ENCODE results near the gene ZNF311.
A peak's percentile ranks its signal among the peaks of the same experiment; 100 is the strongest.

Gene ZNF311
- 0.23 to 1.9 (median 0.86) reads per million in 18 experiments for total RNA-seq

DNA sequence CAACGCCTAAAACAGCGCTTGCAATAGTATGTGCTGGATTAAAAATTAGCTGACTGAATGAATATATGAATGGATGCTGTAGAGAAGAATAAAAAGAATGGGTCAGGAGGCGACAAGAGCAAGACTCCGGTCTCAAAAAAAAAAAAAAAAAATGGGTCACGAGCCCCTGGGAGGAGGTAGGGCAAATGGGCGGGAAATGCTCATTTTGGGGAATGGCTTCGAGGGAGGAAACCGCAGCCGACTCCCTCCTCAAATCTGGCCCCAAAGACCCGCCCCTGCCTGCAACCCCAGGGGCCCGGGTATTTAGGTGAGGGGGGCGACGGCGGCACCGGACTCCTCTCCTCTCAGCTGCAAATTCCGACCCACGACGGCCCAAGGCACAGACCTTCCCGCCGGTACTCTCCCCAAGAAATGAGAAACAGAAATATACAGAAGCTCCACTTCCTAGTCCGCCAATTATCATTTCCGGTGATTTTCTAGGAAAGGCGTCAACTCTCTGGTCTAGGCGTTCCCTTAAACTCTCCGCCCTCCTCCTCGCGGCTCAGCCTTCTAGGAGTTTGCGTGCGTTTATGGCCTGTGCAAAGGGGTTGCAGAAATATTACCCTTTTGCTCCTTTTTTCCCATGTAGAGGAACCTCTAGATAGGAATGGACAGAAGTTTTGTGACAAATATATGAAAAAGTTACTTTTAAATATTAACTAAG, at the start of gene ZNF311:
TSS of gene ZNF311 (minus strand) at position 133 of the 703 bp plus-strand sequence. CDS start 1,361 bp downstream, outside the sequence.
- peak; percentile 80 to 86 for DNase-seq

DNA sequence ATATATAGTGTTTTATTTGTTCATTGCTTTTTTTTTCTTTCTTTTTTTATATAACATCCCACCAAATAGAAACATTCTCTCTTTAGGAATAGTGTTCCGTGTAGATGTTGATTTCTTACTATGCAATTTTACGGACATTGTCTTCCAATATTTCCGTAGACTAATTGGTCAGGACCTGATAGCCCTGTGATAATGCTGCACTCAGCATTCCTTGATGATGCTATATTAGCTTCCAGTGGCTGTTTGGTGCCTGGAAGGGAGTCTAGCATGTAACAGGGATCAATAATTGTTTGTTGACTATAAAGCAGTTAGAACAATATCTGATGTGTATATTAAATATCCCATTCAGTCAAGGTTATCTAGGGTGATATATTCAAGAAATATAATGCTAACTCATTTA, 46.6 kb upstream of the ZNF311 start:
- DNase-seq = no peak

DNA sequence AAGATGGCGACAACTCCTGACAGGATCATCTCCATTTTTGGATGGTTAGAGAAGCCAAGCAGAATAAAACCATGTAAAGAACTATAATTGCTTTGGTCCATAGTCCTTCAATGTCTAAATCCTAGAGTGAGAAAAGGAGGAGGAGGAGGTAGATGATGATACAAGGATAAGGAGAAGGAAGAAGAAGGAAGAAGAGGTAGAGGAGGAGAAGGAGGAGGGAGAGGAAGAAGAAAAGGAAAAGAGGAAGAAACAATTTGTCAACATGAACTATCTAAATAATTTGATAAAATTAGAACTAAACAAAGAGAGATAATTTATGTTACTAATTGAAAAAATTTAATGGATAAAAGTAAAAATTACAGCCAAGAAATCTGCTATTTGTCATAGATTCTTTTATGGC, 40.0 kb upstream of the ZNF311 start, which contains the start of gene OR2W1:
TSS of gene OR2W1 (minus strand) at position 101 of the 400 bp plus-strand sequence. CDS start at position 101, 0 bp downstream.
- DNase-seq = no peak

DNA sequence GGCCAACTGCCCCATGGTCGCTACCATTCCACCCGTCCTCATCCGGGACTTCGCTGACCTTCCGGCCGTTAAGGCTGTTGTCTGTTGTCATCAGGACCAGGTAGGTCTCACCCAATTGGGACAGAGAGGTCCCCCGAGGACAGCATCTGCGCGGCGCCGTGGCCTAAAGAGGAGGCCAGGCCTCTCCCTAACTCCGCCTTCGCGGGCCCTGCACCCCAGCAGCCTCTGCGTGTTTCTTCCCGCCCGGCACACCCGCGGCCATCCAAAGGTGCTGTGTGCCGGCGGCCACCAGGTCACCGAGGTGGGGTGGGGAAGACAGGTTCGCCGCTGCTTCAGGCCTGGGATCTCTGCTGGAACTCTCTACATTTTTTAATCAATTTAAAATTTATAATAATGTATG, 30.8 kb upstream of the ZNF311 start:
- no peak for DNase-seq

DNA sequence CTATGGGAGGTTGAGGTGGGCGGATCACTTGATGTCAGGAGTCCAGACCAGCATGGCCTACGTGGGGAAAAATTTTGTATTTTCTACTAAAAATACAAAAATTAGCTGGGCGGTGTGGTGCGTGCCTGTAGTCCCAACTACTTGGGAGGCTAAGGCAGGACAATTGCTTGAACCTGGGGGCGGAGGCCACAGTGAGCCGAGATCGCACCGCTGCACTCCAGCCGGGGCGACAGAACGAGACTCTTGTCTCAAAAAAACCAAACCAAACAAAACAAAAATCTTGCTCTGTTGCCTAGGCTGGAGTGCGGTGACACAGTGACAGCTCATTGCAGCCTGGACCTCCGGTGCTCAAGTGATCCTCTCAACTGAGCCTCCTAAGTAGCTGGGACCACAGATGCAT, 23.7 kb upstream of the ZNF311 start:
- DNase-seq = no peak

DNA sequence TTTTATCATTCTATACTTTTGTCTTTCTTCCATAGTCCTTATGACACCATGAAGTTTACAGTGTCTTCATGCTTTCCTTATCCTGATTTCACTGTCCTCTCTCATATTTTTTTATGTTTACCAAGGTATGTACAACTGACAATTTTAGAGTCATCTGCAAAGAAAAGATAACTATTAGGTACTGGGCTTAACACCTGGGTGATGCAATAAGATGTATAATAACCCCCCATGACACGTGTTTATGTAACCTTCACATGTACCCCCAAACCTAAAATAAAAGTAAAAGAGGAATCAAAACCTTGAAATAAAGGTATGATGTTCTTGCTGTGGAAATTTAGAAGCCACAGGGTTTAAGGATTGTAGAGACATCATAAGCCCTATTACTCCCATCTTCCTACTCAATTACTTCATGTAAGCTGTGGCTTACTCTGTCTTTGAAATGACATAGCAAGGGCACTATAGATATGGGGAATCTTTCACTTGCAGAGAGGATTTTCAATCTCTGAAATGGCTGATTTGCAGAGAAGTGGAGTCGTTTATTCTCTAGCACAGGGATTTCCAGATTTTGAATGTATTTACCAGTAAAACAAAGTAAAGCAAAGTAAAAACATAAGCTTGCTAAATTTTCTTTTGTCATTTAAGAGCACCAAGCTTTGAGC, 20.9 kb upstream of the ZNF311 start:
- no peak for DNase-seq

DNA sequence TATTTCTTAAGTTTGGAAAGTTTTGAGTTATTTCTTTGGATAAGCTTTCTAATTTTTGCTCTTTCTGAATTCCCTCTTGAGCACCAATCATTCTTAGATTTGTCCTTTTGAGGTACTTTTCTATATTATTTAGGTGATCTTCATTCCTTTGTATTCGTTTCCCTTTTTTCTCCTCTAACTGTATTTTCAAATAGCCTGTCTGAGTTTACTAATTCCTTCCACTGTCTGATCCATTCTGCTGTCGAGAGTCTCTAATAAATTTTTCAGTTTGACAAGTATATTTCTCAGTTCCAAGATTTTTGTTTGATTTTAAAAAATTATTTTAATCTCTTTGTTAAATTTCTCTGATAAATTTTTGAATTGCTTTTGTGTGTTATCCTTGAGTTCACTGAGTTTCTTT, 16.3 kb upstream of the ZNF311 start:
- no peak for DNase-seq

DNA sequence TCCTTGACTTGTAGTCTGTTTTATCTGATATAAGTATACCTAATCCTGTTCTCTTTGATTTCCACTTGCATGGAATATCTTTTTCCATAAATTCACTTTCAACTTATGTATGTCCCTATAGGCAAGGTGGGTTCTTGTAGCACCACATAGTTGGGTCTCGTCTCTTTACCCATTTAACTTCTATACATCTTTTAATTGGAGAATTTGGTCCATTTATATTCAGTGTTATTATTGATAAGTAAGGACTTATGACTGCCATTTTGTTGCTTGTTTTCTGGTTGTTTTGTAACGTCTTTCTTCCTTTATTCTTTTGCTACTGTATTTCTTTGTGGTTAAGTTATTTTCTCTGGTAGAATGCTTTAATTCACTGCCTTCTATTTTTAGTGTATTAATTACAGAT, 14.5 kb upstream of the ZNF311 start:
- no peak for DNase-seq

DNA sequence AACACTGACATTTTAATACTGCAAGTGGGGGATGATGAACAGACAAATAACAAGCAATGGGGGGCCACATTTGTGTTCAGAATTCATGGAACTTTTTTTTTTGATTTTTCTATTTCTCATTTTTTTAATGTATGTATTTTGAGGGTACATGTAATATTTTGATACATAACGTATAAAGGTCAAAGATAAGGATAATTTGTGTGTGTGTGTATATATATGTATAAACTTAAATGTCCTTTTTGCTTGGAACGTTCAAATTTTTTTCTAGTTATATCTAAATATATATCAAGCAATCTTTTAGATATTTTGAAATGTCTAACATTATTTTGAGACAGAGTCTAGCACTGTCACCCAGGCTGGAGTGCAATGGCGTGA, 12.3 kb upstream of the ZNF311 start:
- no peak for DNase-seq

DNA sequence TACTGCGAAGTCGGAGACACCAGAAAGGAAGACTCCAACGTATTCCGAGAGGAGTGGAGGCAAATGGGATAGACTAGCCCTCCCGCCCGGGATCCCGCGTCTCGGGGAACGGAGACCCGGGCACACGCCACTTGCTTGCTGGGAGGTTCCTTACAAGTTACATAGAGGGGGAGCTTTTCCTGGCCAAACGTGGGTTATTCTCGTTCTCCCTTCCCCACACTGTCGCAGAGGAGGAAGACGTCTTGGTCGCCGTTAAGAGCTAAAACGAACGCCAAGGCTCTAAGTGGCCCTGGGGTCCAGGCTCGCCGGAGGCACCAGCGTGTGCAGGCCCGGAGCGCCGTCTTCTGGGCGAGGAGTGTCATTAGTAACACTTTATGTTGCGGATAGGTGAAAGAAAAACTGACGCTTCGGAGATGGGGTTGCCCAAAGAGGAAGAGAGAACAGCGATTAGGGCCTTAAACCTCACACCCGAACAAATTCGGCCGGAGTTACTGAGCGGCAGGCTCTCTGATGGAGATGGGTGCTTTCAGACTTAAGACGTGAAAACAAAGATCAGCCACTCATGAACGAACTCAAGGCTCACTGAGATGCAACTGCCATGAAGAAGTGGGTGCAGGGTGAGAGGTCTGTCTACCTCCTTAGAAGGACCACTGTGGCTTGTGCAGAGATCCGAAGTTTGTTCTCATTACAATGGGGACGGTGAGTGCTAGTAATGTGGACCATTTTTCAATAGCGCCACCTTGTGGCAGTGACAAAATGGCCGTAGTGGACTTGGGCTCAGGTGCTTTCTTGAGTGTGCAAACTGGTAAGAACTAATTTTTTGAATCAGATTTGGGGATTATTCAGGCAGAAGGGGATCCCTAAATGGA, 11.7 kb upstream of the ZNF311 start:
- DNase-seq = peak; percentile 71 to 81

DNA sequence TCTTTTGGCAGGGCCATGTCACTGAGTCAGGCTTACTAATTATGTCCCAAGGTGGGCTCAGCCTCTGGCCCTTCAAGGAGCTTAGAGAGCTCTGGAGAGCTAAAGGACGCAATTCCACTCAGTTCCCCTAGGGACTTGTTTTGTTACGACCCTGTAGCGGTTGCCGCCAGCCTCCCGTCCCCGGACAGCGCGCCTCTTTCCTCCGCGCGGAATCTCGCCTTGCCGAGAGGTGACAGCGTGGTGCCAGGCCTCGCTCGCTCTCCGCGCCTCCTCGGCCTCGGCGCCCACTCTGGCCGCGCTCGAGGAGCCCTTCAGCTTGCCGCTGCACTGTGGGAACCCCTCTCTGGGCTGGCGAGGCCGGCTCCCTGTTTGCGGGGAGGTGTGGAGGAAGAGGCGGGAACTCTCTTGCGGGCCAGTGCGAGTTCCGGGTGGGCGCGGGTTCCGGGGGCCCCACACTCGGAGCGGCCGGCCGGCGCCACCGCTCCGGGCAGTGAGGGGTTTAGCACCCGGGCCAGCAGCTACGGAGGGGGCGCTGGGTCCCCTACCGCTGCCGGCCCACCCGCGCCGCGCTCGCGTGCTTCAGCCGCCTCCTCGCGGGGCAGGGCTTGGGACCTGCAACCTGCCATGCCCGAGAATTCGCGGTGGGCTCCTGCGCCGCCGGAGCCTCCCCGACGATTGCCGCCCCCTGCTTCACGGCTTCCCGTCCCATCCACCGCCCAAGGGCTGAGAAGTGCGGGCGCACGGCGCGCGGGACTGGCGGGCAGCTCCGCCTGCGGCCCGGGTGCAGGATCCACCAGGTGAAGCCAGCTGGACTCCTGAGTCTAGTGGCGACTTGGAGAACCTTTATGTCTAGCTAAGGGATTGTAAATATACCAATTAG, 9.9 kb upstream of the ZNF311 start:
- DNase-seq = no peak

DNA sequence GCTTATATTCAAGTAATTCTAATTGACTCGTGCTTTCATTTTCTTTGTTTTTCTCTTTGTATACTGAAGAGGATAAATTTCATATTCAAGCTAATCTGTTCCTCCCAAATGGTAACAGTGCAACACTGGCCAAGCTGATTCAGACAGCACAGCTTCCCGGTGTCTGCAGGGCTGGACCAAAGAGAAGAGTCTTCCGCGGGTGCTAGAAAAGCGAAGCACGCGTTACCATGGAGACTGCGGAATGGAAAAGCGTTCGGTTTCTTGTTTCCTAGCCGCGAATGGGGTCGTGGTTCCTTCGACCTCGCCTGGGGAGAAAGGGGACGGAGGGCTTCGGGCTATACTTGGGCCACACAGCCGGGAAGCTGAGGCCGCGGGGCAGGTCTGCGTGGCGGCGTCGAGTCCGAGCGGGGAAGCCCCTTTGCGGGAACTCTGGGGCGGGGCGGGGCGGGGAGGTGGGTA, 6.2 kb upstream of the ZNF311 start:
- DNase-seq = peak; percentile 37 to 40

DNA sequence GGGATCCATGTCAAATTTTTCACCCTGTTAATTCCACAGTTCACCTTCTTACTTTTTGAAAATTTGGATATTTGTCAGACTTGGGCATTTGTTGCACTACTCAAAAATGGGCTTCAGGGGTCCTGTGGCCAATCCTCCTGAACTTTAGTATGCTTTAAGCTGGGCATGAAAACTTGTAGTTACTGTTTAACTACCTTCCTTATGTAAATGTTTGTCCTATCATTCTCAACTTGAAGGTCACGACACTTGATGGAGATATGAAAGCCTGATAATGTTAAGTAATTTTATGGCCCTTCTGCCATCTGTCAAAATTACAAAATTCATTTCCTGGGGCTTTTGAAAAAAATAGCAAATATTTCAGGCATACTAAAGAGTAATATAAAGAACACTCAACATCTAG, 4.2 kb upstream of the ZNF311 start:
- no peak for DNase-seq

DNA sequence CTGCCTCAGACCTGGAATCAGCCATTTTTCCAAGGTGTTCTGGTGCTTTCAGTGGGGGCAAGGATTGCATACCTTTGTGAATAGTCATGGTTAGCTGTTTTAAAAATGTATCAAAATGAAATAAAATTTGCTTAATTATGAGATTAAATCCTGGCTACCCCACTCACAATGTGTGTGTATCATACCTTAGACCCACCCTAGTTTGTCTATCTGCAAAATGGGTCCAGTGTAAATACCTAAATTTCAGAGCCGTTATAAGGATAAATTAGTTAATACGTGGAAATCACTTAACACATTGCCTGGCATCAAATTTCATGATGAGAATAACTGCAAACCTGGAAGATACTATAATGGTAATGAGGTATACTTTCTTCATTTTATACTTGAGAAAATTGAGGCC, 3.0 kb upstream of the ZNF311 start:
- DNase-seq = no peak

DNA sequence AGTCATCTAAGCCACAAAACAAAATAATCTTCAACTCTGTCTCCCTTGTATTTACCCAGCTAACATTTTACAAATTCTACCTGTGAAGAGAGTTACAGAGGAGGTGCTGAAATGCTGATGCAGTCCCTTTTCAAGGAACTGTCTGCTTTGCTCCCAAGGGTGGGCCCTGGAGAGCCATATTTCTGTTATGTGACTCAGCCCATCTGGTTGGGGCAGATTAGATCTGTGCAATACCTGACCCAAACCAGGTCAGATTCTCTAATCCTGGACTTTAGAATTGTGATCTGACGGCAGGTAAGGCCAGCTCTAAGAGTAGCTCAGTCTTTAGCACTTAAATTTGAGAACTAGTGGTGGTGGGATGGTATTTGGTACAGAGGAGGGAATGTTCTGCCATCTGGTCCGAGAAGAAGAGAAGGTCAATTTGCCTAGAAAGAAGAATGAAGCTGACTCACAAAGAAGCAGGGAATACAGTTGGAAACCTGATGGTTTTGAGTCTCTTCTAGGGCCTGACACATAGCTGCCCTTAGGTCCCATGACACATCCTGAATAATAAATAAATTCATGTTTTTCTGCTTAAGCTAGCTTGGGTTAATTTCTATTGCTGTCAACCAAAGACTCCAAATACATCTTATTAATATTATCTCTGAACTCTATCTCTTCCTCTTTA, 8.1 kb downstream of the ZNF311 start:
- no peak for DNase-seq

DNA sequence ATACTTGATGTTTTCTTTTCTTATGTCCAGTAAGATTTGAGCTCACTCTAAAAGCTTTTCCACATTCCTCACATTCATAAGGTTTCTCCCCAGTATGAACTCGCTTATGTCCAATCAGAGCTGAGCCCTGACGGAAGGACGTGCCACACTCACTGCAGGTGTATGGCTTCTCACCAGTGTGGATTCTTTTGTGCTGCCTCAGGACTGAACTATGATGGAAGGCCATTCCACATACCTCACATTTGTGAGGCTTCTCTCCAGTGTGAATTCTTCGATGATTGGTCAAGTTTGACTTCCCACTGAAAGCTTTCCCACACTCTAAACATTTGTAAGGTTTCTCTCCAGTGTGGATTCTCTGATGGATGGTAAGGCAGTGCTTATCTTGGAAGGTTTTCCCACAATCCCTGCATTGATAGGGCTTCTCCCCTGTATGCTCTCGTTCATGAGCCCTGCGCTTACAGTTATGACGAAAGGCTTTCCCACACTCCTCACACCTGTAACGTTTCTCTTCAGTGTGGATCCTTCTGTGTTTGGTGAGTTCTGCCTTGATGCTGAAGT, 9.9 kb downstream of the ZNF311 start:
- DNase-seq = no peak

DNA sequence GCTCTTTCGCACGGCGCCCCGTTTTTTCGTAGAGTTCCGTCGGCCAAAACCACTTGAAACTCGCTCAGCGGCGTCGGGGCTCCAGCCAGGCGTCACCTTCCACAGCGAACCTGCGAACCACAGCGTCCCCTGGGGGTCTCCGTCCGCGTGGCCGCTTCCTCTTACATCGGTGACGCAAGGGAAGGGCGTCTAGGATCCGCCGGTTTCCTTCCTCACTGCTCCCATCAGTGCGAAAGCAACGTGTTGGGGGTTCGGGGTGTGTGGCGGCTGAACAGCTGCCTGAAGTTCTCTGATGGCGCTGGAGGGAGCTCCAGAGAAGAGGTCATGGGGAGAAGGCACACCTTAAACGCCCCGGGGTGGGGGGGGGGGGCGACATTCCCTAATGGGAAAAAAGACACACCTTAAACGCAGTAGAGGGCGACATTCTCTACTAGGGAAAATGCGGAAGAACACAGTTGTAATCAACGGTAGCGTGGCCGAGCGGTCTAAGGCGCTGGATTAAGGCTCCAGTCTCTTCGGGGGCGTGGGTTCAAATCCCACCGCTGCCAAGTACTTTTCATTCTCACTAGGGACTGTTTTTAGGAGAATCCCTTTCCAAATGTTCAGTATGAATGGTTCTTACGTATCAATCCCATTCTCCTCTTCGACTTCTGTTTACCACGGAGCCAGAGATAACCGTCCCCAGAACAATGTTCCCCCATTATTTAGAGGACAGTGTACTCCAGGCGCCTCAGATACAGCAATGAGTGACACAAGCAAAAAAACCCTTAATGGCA, 16.4 kb downstream of the ZNF311 start:
- DNase-seq = peak; percentile 66 to 73

DNA sequence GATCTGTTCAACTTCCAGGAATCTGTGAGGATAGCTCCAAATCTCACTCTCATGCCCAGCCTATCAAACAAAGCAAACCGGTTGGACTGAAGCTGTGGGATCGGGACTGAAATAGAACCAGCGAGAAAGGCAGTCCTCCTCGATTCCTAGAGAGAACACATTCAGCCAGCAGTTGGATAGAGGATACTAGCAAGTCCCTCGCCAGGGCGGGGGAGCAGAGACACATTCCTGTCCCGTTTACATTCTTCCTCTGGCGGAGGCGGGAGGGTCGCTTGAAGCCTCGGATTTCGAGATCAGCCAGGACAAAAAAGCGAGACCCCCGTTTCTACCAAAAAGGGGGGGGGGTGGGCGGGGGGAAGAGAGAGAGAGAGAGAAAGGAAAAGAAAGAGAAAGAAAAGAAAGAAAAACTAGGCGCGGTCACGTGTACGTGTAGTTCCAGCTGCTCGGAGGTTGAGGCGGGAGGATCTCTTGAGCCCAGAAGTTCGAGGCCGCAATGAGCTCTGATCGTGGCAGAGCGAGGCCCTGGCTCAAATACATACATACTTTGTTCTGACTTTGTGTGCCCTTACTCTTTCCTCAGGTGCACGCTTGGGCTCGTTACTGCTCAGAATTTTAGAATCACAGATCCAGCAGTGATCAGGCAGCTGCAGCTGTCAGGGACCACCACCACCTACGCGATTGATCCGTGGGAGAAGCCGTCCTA, 19.5 kb downstream of the ZNF311 start:
- peak; percentile 70 to 71 for DNase-seq

DNA sequence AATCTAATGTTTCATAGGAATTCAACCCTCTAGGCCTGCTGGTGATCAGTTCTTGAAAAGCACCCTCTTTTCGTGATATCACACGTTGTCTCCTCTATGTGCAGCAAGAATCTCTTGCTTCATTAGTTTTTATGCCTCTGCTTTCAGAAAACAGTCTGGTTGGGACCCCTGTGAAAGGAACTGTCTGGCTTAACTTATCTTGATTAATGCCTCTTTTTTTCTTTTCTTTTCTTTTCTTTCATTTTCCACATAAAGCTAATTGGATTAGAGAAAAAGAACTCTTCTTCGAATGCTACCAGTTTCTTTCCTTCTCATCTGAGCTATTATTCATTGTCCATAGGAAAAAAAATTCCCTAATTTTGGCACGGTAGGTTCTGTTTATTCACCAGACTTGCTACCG, 21.3 kb downstream of the ZNF311 start:
- DNase-seq = no peak
